HG02852 (cell line): ENCODE data around the gene ABCA7.
"Not testable (repeated sequence)": the region's sequence is repeated elsewhere in the genome, so short reads cannot be mapped to it uniquely, and the experiment has no call there.

Source experiments
- ATAC-seq: cut with Tn5 transposase; IDR thresholded peaks from one replicate; pipeline ENCODE4 v1.9.1; 2021; ENCODE audit warnings: mild to moderate bottlenecking, moderate library complexity; ENCODE audit not compliant: unreplicated experiment

Gene ABCA7

DNA sequence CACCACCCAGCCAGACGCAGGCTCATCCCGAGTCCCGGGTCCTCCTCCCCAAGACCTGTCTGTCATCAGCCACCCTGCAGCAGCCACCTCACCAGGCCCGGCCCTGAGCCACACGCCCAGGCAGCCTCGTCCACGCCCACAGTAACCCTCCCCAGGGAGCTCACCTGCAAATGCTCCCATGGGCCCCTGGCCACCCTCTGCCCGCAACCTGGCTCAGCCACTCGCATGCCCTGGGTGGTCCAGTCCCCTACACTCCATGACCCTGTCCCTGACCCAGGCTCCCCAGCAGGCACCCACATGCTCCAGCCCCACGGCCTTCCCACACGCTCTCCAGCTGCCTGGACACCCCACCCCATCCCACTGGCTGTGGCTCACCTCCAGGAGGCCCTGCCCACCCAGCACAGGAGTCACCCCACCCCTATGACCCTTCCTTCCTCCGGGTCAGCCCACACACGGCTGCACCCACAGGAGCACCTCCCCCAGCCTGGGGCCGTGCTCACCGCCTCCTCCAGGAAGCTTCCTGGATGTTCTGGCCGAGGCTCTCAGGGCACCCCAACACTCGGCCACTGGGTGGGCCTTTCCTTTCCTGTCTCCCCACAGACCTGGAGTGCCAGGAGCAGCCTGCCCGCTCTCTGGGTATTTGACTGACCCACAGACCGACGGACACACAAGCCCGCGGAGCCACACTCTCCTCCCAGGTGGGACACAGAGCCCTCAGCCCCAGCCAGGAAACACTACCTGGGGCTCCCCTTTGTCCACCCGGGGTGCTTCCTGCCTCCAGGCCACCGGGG is 22.6 kb upstream of the ABCA7 start:
- ATAC-seq = no peak

DNA sequence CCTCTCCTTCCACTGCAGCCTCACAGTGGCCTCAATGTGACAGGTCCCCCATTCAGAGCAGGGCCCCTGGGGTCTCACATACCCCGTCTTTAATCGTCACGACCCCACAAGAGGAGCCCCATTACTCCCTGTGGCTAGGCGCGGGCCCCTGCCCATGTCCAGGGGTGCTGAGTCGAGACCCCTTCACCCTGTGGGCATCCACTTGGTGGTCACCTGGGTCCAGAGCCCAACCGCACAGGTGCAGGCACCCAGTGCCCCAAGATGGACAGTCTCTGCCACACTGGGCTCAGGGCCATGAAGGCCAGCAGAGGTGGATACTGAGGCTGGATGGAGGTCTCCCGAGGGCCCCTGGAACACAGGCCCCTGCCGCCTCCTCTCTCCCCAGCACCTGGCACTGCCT is 22.0 kb upstream of the ABCA7 start:
- ATAC-seq = no peak

DNA sequence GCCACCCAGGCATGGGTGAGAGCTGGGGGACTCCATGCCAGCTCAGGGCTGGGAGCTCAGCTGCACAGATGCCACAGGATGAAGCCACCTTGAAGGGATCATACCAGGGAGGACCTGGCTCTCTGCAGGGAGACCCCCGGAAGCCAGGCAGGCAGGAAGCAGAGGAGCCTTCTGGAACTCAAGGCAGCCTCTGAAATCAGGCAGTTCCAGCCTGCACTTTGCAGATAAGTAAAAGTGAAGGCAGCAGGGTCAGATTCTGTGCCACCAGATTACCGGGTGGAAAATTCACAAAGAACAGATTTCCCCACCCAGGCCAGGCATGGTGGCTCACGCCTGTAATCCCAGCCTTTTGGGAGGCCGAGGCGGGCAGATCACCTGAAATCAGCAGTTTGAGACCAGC is 21.5 kb upstream of the ABCA7 start:
- no peak for ATAC-seq

DNA sequence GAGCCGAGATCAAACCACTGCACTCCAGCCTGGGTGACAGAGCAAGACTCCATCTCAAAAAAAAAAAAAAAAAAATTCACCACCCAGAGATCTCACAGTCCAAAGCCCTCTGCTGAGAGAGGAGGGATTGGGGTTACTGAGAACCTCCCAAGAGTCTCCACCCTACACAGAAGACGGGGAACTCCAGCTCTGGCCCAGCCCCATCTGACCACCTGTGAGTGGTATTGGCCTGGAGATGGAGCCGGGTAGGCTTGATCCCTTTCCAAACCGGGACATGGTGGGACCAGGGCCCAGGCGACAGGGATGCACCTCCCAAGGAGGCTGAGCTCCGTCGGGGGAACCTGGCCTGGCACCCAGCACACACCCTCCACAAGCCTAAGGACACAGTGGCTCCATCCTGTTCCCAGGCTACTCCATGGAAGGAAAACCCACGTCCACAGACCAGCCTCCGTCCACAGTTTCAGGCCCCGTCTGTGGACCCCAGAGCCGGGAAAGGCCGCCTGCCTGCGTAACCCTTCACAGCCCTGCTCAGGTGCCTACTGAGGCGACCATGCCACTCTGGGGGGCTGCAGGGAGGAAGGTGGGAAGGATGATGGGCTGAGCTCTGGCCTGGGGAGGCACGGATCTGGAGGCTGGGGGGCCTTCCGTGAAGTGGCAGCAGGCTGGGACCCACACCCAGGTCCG is 20.8 kb upstream of the ABCA7 start:
- ATAC-seq = no peak

DNA sequence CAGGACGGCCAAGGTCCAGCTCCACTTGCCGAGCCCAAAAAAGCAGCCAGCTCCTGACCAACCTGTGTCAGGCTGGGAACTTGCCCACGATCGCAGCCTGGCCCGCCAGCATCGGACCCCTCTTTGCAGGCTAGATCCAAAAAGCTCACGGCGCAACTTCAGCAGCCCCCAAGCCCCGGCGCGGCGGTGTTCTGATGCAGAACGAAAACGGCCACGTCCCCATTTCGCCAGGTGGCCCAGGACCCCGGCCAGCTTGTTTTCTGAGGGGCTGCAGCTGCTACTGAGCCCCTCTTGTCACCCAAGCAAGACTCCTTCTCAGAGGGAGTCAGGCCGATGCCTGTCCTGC is 20.3 kb upstream of the ABCA7 start:
- ATAC-seq = no peak

DNA sequence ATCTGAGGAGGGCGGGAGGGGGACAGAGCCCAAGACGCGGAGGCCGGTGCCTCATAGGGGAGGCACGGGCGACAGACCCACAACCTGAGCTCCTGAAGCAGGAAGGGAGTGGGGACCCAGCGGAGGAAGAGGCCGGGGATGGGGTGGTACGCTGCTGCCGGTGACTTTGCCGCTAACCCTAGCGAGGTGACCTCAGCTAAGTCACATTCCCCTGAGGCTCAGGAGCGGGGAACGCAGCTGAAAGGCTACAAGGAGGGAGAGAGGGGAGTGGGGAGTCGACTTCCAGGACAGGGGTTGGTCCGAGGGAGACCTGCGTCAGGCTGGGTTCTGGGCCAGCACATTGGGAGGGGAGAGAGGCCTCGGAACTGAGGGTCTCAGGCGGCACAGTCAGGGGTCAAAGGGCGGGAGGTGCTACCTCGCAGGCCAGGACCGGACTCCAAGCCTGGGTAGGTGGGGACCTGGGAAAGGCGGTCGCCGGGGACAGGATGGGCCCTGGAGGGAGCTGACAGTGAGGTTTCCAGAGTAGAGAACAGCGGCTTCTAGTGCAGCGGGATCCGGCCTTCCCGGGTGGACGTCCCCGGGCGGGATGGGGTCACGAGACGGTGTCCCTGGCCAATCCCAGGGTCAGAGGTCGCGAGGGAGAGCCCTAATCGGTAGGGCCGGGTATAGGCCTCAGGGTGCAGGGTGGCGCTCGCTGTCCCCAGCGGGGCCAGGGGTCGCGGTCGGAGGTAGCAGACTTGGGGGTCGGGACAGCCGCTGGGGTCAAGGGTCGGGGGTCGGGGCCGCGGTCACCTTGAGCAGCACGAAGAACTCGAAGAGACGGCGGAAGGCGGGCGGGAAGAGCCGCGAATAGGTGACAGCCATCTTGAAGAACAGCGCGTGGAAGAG is 19.7 kb upstream of the ABCA7 start:
- ATAC-seq = no peak

DNA sequence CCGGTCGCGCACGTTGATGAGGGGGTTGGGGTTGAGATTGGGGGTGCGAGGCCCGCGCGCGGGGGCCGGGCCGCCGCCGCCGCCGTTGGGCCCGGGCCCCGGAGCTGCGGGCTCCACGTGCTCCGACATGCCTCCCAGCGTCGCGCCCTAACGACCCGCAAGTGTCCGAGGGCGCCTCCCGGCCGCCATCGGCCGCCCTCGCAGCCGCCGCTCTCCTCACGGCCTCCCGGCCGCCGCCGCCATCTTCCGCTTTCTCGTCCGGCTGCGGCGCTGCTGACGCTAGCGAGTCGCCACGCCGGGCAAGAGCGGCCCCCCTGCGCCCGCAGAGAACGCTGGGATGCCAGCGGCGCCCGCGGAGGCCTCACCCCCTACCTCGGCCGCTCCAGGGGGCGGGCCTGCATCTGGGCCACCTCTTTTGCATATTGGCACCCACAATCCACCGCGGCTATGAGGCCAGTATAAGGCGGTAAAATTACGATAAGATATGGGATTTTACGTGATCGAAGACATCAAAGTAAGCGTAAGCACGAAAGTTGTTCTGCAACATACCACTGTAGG is 19.0 kb upstream of the ABCA7 start, which contains the start of gene TMEM259:
TMEM259 (minus strand) TSS at position 256 of the 558 bp plus-strand sequence; CDS start at position 129, 127 bp downstream.
- peak; percentile 76 for ATAC-seq

DNA sequence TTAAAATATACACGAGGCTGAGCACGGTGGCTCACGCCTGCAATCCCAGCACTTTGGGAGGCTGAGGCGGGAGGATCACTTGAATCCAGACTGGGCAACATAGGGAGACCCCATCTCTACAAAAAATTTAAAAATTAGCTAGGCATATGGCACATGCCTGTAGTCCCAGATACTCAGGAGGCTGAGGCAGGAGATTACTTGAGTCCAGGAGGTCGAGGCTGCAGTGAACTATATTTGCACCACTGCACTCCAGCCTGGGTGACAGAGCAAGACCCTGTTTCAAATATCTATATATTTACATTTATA is 16.1 kb upstream of the ABCA7 start:
- not testable (repeated sequence) for ATAC-seq

DNA sequence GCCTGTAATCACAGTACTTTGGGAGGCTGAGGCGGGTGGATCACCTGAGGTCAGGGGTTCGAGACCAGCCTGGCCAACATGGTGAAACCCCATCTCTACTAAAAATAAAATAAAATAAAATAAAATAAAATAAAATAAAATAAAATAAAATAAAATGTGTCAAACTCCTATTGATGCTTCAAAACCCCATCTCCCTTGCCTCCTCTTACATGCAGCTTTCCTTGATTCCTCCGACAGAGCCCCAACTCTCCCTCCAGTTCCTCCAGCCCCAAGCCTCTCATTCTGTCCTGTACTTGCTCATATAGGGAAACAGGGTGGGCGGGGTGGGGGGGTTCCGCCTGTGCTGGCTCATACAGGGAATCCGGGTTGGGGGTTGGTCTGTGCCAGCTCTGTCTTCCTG is 14.8 kb upstream of the ABCA7 start:
- not testable (repeated sequence) for ATAC-seq

DNA sequence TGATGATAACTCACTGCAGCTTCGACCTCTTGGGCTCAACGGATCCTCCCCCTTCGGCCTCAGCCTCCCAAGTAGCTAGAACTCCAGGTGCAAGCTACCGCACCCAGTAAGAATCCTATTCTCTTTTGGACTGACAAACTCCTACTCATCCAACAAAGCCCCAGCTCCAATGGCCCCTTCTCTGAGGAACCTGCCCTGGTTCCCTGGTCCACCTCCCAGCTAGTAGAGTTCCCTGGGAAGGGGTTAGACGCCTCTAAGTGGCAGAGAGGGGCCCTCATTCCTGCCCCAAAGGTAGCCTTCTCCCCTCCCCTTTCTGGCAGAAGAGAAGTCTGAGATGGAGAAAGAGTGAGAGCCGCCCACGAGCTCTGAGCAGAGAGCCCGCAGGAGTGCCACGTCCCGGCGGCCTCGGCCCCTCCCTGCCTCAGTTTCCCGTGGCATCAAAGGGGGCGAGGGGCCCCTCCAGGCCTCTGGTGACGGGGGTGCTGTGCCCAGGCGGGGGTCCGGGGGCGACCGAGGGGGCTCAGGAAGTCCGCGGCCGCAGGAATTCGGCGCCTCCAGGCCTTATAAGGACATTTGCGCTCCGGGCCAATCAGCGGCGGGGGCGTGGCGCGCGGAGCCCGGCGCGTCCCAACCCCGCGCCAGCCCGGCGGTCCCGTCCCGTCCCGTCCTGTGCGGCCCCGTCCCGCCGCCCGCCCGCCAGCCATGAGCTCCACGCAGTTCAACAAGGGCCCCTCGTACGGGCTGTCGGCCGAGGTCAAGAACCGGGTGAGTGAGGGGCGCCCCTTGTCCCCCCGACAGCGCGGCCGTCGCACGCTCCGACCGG is 13.7 kb upstream of the ABCA7 start, which contains the start of gene CNN2:
CNN2 (plus strand) TSS at position 649 of the 823 bp plus-strand sequence; CDS start at position 703, 54 bp downstream.
- ATAC-seq = peak; percentile 50

DNA sequence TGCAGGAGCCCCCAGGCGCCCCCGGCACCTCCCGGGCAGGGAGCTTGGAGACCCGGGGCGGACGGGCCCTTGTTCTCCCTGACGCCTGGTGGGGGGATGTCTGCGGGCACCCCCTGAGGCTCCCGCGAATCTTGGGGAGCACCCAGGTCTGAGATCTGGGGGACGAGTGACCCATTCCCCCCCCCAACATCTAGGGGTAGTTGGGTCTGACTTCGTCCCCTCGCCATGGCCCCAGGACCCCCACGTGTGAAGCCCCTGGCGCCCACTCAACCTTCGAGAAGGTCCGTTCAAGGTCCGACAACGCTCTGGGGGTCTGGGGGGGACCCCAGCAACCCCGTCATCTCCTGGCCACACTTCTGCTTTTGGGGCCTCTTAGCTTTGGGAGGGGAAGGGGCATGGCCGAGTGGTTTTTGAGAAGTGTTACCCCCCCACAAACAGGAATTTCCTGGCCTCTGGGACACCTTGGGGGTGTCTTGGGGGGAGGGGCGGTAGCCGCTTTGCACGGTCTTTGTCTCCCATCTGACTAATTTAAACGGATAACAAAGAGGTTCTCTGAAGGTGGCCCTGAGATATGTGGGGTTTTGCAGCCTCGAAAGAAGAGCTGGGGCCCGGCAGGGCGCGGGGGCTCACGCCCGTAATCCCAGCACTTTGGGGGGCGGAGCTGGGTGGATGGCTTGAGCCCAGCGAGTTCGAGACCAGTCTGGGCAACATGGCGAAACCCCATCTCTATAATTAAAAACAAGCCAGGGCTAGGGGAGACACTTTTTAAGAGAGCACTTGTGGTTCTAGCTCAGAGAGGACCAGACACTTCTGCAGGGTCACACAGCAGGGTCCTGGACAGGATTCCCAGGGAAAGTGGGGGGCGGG is 12.9 kb upstream of the ABCA7 start:
- ATAC-seq = peak; percentile 8

DNA sequence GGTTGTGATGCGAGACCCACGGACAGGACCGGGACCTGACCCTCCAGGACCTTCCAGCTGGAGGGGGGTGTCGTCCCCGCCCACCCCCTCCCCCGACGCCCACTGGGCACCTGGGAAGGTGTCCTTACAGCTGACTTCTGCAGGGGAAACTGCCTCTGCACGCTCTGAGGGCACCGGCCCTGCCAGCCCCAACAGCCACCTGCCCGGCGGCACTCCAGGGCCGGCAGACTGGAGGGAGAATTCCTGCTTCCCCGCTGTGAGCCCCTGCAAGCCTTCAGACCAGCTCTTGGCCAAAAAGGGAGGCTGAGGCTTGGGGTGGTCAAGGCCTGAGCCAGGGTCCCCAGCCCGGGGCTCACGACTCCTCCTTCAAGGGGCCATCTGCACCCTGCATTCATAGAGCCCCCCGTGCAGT is 12.3 kb upstream of the ABCA7 start:
- no peak for ATAC-seq

DNA sequence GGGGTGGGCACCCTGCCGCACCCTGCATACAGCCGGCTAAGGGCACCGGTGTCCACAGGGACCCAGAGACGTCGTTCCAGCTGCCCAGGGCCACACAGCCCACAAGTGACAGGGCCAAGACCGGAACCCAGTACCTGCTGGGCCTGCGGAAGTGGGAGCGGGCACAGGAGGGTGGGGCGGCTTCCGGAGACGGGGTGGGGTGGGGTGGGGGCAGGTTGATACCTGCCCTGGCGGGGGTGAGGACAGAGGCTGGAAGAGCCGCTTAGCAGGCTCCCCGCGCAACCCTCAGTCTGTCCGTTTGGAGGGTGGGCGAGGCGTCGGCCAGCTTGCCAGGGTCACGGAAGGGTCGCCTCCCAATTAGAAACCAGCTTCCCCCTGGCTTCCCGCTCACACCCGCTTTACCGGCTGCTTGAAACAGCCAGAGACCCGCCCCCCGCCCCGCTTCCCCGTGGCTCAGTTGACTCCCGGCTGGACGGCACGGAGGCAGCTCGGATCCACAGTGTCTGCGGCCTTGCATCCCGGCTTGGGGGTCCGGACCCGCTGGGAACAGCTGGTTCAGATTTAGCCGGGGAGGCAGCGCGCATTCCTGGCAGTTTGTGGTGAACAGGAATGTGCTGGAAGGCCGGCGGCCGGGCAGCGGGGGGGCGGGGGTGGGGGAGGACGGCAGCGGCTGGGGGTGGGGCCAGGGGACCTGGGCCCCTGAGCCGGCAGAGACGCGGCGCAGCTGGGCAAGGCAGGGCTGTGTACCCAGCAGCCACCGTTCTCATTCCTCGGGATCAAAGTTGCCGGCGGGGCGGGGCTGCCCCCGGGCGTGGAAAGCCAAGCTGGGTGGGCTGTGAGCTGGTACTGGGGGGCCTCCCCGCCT is 11.6 kb upstream of the ABCA7 start:
- ATAC-seq = no peak

DNA sequence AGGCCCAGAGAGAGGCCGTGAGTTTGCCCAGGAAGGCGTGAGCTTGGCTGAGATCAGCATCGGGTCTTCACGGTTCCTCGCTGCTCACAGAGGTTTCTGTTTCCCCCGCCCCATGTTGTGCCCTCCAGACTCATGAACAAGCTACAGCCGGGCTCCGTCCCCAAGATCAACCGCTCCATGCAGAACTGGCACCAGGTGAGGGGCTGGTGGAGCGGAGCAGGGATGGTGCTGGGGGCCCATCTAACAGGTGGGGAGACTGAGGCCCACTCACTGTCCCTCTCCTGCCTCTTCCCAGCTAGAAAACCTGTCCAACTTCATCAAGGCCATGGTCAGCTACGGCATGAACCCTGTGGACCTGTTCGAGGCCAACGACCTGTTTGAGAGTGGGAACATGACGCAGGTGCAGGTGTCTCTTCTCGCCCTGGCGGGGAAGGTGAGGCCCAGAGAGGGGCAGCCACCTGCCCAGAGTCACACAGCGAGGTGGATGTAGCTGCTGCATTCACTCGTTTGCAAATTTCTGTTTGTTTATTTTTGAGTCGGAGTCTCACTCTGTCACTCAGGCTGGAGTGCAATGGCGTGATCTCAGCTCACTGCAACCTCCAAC is 7.5 kb upstream of the ABCA7 start:
- ATAC-seq = no peak

DNA sequence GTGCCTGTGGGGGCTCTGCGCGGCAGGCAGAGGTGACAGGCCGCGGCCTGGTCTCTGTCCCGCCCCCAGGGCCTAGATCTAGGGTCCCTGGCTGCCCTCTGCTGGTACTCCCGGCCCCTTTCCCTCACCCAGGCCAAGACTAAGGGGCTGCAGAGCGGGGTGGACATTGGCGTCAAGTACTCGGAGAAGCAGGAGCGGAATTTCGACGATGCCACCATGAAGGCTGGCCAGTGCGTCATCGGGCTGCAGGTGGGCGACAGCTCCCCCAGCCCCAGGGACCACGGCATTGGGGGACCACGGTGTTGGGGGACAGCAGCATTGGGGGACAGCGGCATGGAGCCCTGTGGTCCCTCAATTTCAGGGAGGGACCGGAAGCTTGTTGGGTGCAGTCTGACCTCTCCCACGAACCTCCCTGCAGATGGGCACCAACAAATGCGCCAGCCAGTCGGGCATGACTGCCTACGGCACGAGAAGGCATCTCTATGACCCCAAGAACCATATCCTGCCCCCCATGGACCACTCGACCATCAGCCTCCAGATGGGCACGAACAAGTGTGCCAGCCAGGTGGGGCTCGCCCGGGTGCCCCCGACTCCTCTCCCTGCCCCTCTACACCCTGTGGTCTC is 3.8 kb upstream of the ABCA7 start:
- no peak for ATAC-seq

DNA sequence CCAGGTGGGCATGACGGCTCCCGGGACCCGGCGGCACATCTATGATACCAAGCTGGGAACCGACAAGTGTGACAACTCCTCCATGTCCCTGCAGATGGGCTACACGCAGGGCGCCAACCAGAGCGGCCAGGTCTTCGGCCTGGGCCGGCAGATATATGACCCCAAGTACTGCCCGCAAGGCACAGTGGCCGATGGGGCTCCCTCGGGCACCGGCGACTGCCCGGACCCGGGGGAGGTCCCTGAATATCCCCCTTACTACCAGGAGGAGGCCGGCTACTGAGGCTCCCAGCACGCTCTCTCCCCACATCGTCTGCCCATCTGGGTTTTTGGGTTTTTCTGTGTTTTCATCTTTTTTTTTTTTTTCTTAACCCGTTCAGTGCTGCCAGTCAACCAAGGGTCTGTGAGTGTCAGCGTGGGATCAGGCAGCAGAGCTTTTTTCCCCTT is 2.3 kb upstream of the ABCA7 start:
- ATAC-seq = no peak

DNA sequence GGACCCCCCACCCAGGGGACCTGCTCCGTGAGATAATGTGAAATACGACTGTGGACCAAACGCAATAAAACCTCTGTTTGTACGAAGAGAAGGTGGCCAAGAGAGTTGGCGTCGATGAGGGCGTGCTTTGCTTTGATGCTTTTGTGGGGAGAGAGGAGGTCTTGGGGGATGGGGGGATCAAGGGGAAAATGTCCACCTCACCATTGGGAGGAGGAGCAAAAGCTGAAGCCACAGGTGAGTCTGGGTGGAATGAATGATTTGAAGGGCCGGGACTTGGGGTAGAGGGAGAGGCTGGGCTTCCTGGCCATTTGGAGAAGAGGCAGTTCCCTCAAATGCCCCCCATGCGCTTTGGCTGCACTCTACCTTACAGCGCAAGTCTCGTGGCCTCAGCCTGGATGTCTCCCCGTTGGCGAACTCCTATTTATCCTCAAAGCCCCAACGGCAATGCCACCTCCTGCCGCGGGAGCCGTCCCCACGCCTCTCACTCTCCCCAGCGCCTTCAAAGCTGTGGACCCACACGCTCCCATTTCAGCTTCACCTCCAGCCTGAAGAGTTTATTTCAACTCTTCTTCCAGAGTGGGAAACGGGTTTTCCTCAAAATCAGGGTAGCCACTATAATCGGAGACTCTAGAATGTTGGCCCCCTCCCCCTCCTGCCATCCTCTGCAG is 795 bp upstream of the ABCA7 start:
- no peak for ATAC-seq
